Measurements from ENCODE around the gene C2CD2.
A peak's percentile ranks its signal among the peaks of the same experiment; 100 is the strongest.

GRCh38 chr21:41962425-41962966 is 8.7 kb upstream of the C2CD2 start:
- peak; percentile 23; the same call in 1 of the 2 replicates for TF ChIP-seq CTCF (IDR thresholded peaks at IDR 0.05; ENCODE audit: low read length)
- TF ChIP-seq EZH2 (IDR thresholded peaks at IDR 0.05; ENCODE audit: borderline replicate concordance, low read length) = no peak
